Rectal smooth muscle tissue (tissue), 1 donor: Measurements from ENCODE around the gene MYO18B.

Experiments used
- H3K27ac ChIP-seq: one replicate; pipeline ENCODE4 v1.7.0; 2013; ENCODE audit warnings: low read depth, low read length, inconsistent platforms
- H3K27me3 ChIP-seq: one replicate; pipeline ENCODE4 v1.7.0; 2013; ENCODE audit warnings: low read length; ENCODE audit not compliant: control insufficient read depth, insufficient read depth
- H3K36me3 ChIP-seq: one replicate; pipeline ENCODE4 v1.7.0; 2013; ENCODE audit warnings: low read length; ENCODE audit not compliant: control insufficient read depth, insufficient read depth
- H3K4me1 ChIP-seq: one replicate; pipeline ENCODE4 v1.7.0; 2013; ENCODE audit warnings: low read length; ENCODE audit not compliant: control insufficient read depth, insufficient read depth
- H3K4me3 ChIP-seq: one replicate; pipeline ENCODE4 v1.7.0; 2013; ENCODE audit warnings: low read length
- H3K9ac ChIP-seq: one replicate; pipeline ENCODE4 v1.7.0; 2013; ENCODE audit warnings: low read length

The MYO18B gene

GRCh38 chr22:25777411-25777810 lies 35.4 kb downstream of the MYO18B start:
- Histone ChIP-seq H3K27ac (no peak overlapping the region), H3K27me3 (no peaks in the 10 kb centered on the region), H3K9ac (no peak overlapping the region), H3K36me3 (no peaks in the 10 kb centered on the region), H3K4me1 (no peaks in the 10 kb centered on the region), H3K4me3 (no peak overlapping the region)

GRCh38 chr22:25777870-25778269 lies 35.9 kb downstream of the MYO18B start:
- Histone ChIP-seq H3K9ac (no peak overlapping the region), H3K36me3 (no peaks in the 10 kb centered on the region), H3K27ac (no peak overlapping the region), H3K4me3 (no peak overlapping the region), H3K27me3 (no peaks in the 10 kb centered on the region), H3K4me1 (no peaks in the 10 kb centered on the region)

DNA sequence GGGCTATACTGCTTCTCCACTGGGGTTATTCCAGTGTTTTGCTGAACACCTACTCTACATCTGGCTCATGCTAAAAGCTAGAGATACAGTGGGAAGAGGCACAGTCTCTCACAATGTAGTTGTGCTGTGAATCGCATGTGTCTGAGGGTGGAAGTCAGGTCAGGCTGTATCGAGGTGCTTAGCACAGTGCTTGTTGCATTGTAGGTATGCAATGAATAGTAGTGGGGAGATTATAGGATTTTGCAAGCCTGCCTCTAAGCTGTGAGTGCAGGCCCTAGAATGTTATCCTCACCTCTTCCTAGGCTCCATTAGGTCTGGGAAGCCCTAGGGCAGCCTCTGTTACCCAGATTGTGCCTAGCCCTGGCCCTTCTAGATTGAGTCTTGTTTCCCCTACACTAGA lies 37.4 kb downstream of the MYO18B start:
- Histone ChIP-seq H3K27ac (no peak overlapping the region), H3K36me3 (no peaks in the 10 kb centered on the region), H3K4me1 (no peaks in the 10 kb centered on the region), H3K9ac (no peak overlapping the region), H3K4me3 (no peak overlapping the region), H3K27me3 (no peaks in the 10 kb centered on the region)

GRCh38 chr22:25779890-25780289 lies 37.9 kb downstream of the MYO18B start:
- H3K27ac ChIP-seq, result no peak overlapping the region
- H3K36me3 ChIP-seq, result no peaks in the 10 kb centered on the region
- H3K4me3 ChIP-seq, result no peak overlapping the region

GRCh38 chr22:25780673-25781072 lies 38.7 kb downstream of the MYO18B start:
- Histone ChIP-seq H3K9ac (no peak overlapping the region), H3K36me3 (no peaks in the 10 kb centered on the region)

More at GRCh38 chr22:25779890-25780289, 37.9 kb downstream of the MYO18B start:
- Histone ChIP-seq H3K4me1 (no peaks in the 10 kb centered on the region), H3K27me3 (no peaks in the 10 kb centered on the region), H3K9ac (no peak overlapping the region)

GRCh38 chr22:25781801-25782200 lies 39.8 kb downstream of the MYO18B start:
- no peak overlapping the region for H3K4me3 ChIP-seq
- peaks cover 2% of the 10 kb centered on the region for H3K27me3 ChIP-seq
- H3K4me1 ChIP-seq, result no peaks in the 10 kb centered on the region
- no peak overlapping the region for H3K27ac ChIP-seq
- no peak overlapping the region for H3K9ac ChIP-seq
- H3K36me3 ChIP-seq, result no peaks in the 10 kb centered on the region

More at GRCh38 chr22:25780673-25781072, 38.7 kb downstream of the MYO18B start:
- Histone ChIP-seq H3K27me3 (peaks cover 2% of the 10 kb centered on the region), H3K4me1 (no peaks in the 10 kb centered on the region), H3K27ac (no peak overlapping the region), H3K4me3 (no peak overlapping the region)

DNA sequence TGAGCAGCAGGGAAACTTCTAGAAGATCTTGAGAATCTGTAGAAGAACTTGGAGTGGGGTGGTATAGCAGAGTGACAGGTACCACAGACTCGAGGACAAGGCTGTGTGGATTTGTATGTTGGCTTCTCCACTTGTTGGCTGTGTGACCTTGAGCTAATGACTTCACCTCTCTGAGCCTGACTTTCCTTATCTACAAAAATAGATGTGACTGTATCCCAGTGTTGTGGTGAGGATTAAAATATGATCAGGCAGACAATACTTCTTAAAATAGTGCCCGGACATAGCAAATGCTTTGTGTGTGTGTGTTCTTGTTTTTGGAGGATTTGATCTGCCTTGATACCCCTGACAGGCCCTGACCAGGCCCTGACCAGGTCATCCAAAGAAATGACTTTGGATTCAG lies 40.8 kb downstream of the MYO18B start:
- H3K27me3 ChIP-seq, result peaks cover 2% of the 10 kb centered on the region

DNA sequence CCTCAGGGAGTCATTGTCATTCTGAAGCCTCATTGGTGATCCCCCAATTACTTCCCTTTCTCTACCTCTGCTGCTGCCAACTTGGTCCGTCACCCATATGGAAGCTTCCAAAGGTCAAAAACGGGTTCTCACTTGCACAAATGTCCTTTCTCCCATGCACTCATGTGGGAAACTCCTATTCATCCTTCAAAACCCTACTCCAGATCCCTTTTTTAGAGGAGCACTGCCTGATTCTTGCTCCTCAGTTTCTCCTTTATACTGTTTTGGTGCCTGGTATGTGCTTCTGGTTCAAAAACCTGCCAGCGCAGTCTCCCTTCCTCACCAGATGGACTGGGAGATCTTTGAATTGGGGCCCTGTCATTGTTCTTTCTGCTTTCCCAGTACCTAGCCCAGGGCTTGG lies 41.9 kb downstream of the MYO18B start:
- Histone ChIP-seq H3K4me3 (no peak overlapping the region), H3K4me1 (no peaks in the 10 kb centered on the region), H3K36me3 (no peaks in the 10 kb centered on the region), H3K27ac (no peak overlapping the region), H3K27me3 (peaks cover 2% of the 10 kb centered on the region), H3K9ac (no peak overlapping the region)

More for the DNA sequence above, 40.8 kb downstream of the MYO18B start:
- Histone ChIP-seq H3K4me3 (no peak overlapping the region), H3K36me3 (no peaks in the 10 kb centered on the region), H3K4me1 (no peaks in the 10 kb centered on the region), H3K9ac (no peak overlapping the region), H3K27ac (no peak overlapping the region)

GRCh38 chr22:25786165-25786564 lies 44.2 kb downstream of the MYO18B start:
- Histone ChIP-seq H3K4me3 (no peak overlapping the region), H3K36me3 (no peaks in the 10 kb centered on the region), H3K27me3 (peaks cover 2% of the 10 kb centered on the region), H3K9ac (no peak overlapping the region), H3K4me1 (no peaks in the 10 kb centered on the region), H3K27ac (no peak overlapping the region)

GRCh38 chr22:25791556-25791955 lies 49.6 kb downstream of the MYO18B start:
- H3K9ac ChIP-seq, result no peak overlapping the region
- no peaks in the 10 kb centered on the region for H3K27me3 ChIP-seq
- H3K4me1 ChIP-seq, result no peaks in the 10 kb centered on the region
- no peak overlapping the region for H3K4me3 ChIP-seq
- no peaks in the 10 kb centered on the region for H3K36me3 ChIP-seq
- H3K27ac ChIP-seq, result no peak overlapping the region

- Histone ChIP-seq H3K27me3 (no peaks in the 10 kb centered on the region), H3K27ac (no peak overlapping the region), H3K4me1 (peaks cover 2% of the 10 kb centered on the region), H3K4me3 (no peak overlapping the region), H3K36me3 (no peaks in the 10 kb centered on the region), H3K9ac (no peak overlapping the region)
These were observed 53.5 kb downstream of the MYO18B start for GRCh38 chr22:25795478-25795877.

GRCh38 chr22:25797498-25798290 lies 55.7 kb downstream of the MYO18B start:
- Histone ChIP-seq H3K27me3 (no peaks in the 10 kb centered on the region), H3K9ac (no peak overlapping the region), H3K36me3 (no peaks in the 10 kb centered on the region), H3K4me1 (peaks cover 2% of the 10 kb centered on the region), H3K4me3 (no peak overlapping the region), H3K27ac (no peak overlapping the region)

GRCh38 chr22:25800766-25801165 lies 58.8 kb downstream of the MYO18B start:
- Histone ChIP-seq H3K27me3 (peaks cover 4% of the 10 kb centered on the region), H3K36me3 (no peaks in the 10 kb centered on the region), H3K4me3 (no peak overlapping the region), H3K27ac (no peak overlapping the region), H3K9ac (no peak overlapping the region), H3K4me1 (peaks cover 2% of the 10 kb centered on the region)
